GM19351 (cell line): ENCODE data around the gene GATB.
A peak's percentile ranks its signal among the peaks of the same experiment; 100 is the strongest.

Experiments
- ATAC-seq: cut with Tn5 transposase; IDR thresholded peaks from one replicate; pipeline ENCODE4 v1.9.1; 2021; ENCODE audit warnings: mild to moderate bottlenecking, moderate library complexity; ENCODE audit not compliant: unreplicated experiment

The GATB gene

GRCh38 chr4:151760712-151761661 lies at the start of gene GATB:
GATB (minus strand) TSS chr4:151761007; CDS start chr4:151760982, 25 bp downstream.
- ATAC-seq = peak; percentile 98

DNA sequence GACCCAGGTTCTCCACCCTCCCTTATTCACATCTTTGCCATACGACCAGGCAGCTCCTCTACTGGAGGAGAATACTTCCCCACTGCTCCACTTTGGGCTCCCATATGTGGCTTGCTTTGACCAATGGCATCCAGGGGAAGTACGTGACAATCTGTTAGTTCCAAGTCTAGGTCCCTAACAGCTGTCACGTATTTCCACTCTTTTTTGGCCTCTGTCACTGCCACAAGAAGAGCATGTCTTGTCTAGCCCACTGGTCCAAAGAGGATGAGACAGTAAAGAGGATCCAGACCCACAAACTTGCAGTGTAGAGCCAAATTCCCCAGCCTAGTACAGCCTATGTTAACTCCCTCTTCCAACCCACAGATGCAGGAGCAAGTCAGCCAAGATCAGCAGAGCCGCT lies 49.7 kb upstream of the GATB start:
- no peak for ATAC-seq

GRCh38 chr4:151809716-151810115 lies 48.9 kb upstream of the GATB start:
- no peak for ATAC-seq

DNA sequence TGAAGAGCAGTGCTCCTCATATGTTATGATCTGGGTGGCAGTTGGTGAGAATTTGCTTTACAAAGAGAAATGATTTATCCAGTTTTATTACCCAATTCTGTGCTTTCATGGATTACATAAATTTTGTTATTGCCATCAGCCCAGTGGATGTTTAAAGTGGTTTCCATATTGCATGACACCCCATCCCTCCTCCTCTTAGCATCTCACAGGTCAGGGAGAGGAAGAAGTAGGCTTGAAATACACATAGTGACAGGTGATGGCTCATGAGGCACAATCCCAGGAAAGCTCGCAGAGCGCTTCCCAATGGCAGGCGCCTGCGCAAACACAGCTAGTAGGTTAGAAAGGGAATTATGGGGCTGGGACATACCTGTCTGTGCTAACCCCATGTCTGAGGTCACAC lies 47.7 kb upstream of the GATB start:
- no peak for ATAC-seq

DNA sequence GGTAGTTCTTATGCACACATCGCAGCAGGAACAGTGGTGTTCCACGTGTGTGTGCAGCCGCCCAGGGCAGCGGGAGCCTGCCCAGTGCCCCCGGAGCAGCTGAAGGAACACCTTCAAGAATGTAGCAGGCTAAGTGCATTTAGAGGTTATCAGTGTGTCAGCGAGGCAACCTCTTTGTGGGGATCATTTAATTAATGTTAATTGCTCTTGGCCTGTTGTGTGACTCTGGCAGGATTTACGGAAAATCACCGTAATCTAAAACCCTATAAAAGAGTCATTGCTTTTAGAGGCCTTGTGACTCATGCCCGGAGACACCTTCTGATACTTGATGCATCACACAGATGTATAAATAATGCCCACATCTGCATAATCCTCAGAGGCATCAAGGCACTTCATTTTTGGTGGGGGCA lies 47.3 kb upstream of the GATB start:
- no peak for ATAC-seq

DNA sequence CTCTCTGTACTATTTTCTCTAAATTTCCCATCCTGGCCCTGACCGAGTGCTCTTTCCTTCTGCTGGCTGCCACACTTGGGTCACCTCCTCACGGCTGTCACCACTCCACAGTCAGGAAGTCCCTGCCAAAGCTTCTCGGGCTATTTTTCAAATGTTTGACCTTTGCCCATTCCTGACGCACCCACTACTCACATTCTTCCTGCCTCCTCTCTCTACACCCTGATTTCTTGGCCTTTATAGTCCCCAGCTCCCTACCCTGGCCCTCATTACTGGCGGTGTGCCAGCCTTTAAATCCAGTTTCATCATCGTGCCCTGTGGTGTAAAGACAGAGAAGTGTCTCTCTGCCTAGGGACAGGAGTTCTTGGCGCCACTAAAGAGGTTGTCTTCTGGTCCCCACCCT lies 46.4 kb upstream of the GATB start:
- no peak for ATAC-seq

- no peak for ATAC-seq
These were observed 45.7 kb upstream of the GATB start for GRCh38 chr4:151806511-151806927.

GRCh38 chr4:151804821-151805220 lies 44.0 kb upstream of the GATB start:
- ATAC-seq = no peak

DNA sequence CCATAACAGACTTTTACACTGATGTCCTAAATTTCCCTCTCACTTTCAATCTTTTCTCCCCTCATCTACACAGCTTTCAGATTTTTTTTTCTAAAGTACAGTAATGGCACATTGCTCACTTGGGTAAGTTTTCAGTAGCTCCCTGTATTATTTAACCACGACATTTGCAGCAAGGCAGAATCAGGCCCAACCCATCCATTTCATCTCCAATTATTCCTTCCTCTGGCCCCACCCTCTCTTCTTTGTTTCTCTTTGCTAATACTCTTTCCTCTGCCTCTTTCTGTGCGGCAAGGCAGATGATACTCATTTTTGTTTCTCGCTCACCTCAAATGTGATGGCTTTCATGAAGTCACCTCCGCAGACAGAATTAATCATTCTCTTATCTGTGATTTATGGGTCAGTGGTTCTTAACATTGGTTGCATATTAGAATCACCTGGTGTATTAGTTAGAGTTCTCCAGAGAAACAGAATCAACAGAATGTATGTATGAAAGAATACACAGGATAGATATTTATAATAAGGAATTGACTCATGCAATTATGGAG lies 43.4 kb upstream of the GATB start:
- ATAC-seq = no peak

GRCh38 chr4:151803246-151803645 lies 42.4 kb upstream of the GATB start:
- ATAC-seq = no peak

- peak; percentile 56 for ATAC-seq
These were observed 41.0 kb upstream of the GATB start for GRCh38 chr4:151801547-151802516.

- ATAC-seq = no peak
These were observed 38.7 kb upstream of the GATB start for GRCh38 chr4:151799417-151800012.

- peak; percentile 87 for ATAC-seq
These were observed 38.0 kb upstream of the GATB start for GRCh38 chr4:151798678-151799416.

GRCh38 chr4:151797853-151798252 lies 37.0 kb upstream of the GATB start:
- ATAC-seq = no peak

DNA sequence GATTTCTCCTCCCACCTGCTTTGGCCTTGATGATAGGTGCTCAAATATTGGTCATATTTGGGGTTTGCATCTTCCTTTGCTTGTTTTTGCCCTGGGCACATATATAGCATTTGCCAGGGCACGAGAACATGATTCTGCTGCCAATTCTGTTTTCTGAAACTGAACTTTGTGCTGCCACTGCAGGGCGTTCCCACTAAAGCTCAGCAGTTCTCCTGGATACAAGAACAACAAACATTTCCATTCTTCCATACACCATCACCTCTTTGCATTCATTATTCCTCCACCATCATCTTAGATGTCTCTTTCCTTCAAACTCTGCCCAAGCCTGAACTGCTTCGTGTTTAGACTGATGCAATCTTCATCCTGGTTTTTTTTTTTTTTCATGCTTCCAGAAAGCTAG lies 36.3 kb upstream of the GATB start:
- no peak for ATAC-seq

GRCh38 chr4:151796106-151796505 lies 35.3 kb upstream of the GATB start:
- no peak for ATAC-seq

- ATAC-seq = no peak
These were observed 32.2 kb upstream of the GATB start for GRCh38 chr4:151792995-151793394.

GRCh38 chr4:151792530-151792929 lies 31.7 kb upstream of the GATB start:
- ATAC-seq = no peak

DNA sequence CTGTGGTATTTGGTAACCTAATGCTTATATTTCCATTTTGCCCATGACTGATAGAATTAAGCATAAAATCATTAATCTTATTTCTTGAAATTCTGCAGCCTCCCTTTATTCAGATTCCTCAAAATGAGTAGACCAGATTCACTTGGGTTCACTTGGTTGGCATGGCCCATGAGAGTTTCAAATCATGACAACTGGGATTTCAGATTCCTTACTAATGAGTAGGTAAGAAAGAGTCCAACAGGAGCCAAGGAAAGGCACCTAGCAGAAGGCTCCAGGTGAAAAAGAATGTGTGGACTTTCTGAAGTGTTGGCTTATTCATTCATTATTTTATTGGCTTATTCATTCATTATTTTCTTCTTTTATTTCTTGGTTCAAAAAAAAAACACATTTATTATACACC lies 27.2 kb upstream of the GATB start:
- no peak for ATAC-seq

- no peak for ATAC-seq
These were observed 25.3 kb upstream of the GATB start for GRCh38 chr4:151786158-151786495.
